Parathyroid adenoma (tissue), 2 donors: ENCODE measurements around the gene HOXB6.

Experiments
- H2AFZ ChIP-seq: fragments of 300-600 bp; sonication (generic); one replicate; pipeline ENCODE4 v1.7.0; 2017; ENCODE audit warnings: antibody characterized with exemption, mild to moderate bottlenecking
- H3K27ac ChIP-seq: fragments of 300-600 bp; sonication (generic); one replicate; pipeline ENCODE4 v1.7.0; 2017
- H3K27me3 ChIP-seq: fragments of 300-600 bp; sonication (generic); one replicate; pipeline ENCODE4 v1.7.0; 2017; ENCODE audit warnings: low read length; ENCODE audit not compliant: control insufficient read depth, insufficient read depth
- H3K36me3 ChIP-seq: fragments of 300-600 bp; sonication (generic); one replicate; pipeline ENCODE4 v1.7.0; 2017; ENCODE audit warnings: low read length; ENCODE audit not compliant: control insufficient read depth, insufficient read depth
- H3K4me1 ChIP-seq: fragments of 300-600 bp; sonication (generic); one replicate; pipeline ENCODE4 v1.7.0; 2017; ENCODE audit warnings: control low read depth
- H3K4me2 ChIP-seq: fragments of 300-600 bp; sonication (generic); one replicate; pipeline ENCODE4 v1.7.0; 2017; ENCODE audit warnings: low read length
- H3K4me3 ChIP-seq: fragments of 300-600 bp; sonication (generic); one replicate; pipeline ENCODE4 v1.7.0; 2017; ENCODE audit warnings: low read depth, low read length
- H3K79me2 ChIP-seq: fragments of 300-600 bp; sonication (generic); one replicate; pipeline ENCODE4 v1.7.0; 2017; ENCODE audit warnings: control low read depth
- H3K9ac ChIP-seq: fragments of 300-600 bp; sonication (generic); one replicate; pipeline ENCODE4 v1.7.0; 2017; ENCODE audit warnings: mild to moderate bottlenecking
- H3K9me3 ChIP-seq: fragments of 300-600 bp; sonication (generic); one replicate; pipeline ENCODE4 v1.7.0; 2017; ENCODE audit warnings: low read length; ENCODE audit not compliant: control insufficient read depth
- TF ChIP-seq, protein P1 (sequence below): fragments of 300-600 bp; sonication (generic); IDR thresholded peaks from one replicate; pipeline ENCODE4 v1.7.0; 2017; ENCODE audit warnings: antibody characterized with exemption, mild to moderate bottlenecking
- donor health status: primary hyperparathyroidism.

HOXB6 gene

DNA sequence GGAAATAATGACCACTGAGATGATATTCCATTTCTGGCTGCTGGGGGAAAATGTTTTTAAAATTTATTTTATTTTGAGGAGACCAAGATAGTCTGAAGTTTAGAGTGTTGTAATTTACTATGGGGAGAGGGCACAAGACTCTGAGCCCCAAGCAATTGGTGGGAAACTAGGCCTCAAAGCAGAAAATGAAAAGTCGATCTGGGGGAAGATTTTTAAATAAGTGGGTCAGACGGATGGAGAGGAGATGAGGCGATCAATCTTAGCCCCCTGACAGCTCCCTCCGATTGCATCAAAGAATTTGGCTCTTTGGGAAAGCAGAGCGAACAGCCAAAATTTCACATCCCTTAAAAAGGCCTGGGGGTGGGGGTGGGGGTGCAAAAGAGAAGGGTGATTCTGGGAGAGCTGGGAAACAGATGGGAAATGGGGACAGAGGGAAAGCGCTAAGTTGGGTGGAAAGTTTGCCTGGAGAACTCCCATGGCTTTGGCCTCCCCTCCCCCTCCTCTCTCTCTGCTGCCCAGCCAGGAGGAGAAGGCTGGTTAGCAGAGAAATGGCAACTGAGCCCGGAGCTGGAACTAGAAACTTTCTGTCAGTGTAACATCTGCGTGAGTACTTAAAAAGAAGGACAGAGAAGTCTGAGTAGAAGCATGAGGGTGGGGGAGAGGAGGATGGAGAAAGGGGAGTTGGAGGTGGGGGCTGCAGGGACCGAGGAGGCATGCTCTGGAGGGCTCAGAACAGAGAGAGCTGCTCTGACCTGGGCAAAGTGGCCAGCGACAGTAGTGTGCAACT is 58.5 kb downstream of the HOXB6 start:
- H3K27ac ChIP-seq = no peak overlapping the region
- no peak overlapping the region for H3K9ac ChIP-seq
- H3K27me3 ChIP-seq = no peaks in the 10 kb centered on the region
- no peaks in the 10 kb centered on the region for H3K4me1 ChIP-seq
- H3K36me3 ChIP-seq = no peaks in the 10 kb centered on the region
- H3K4me2 ChIP-seq = peak overlapping the region; percentile 62
- no peak overlapping the region for H2AFZ ChIP-seq
- no peaks in the 10 kb centered on the region for H3K9me3 ChIP-seq
- H3K4me3 ChIP-seq = peak overlapping the region; percentile 39
- H3K79me2 ChIP-seq = no peaks in the 10 kb centered on the region
- TF ChIP-seq, protein P1, sequence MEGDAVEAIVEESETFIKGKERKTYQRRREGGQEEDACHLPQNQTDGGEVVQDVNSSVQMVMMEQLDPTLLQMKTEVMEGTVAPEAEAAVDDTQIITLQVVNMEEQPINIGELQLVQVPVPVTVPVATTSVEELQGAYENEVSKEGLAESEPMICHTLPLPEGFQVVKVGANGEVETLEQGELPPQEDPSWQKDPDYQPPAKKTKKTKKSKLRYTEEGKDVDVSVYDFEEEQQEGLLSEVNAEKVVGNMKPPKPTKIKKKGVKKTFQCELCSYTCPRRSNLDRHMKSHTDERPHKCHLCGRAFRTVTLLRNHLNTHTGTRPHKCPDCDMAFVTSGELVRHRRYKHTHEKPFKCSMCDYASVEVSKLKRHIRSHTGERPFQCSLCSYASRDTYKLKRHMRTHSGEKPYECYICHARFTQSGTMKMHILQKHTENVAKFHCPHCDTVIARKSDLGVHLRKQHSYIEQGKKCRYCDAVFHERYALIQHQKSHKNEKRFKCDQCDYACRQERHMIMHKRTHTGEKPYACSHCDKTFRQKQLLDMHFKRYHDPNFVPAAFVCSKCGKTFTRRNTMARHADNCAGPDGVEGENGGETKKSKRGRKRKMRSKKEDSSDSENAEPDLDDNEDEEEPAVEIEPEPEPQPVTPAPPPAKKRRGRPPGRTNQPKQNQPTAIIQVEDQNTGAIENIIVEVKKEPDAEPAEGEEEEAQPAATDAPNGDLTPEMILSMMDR = no peak
